Measurements from ENCODE around the gene KRTAP1-1. TPM values are rescaled to one million over a fixed set of nuclear protein-coding genes. Genes with fewer than 3 reads are reported as not detected.
A peak's percentile ranks its signal among the peaks of the same experiment; 100 is the strongest.
"Not testable (repeated sequence)": the region's sequence is repeated elsewhere in the genome, so short reads cannot be mapped to it uniquely, and the experiment has no call there.

The KRTAP1-1 gene
- total RNA-seq, 1 experiment from 2014 or later, result not detected

DNA sequence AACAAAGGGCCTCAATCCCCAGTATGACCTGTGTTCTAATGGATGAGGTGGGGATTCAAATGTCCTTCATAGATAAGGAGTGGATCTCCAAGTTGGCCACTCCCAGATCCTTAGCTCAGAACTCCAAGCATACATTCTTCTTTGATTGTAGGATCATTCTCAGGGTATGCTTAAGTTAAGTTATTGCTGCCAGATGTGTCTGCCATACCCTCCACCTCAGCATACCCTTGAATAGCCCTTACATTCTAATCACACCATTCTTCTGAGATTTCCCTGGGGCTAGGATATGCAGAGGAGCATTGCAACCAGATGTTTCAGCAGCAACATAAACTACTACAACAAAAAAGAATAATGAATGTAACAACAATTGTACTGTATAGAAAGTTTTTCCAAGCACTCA lies 26.0 kb upstream of the KRTAP1-1 start:
- no peaks in the 10 kb centered on the region for H3K27me3 Mint-ChIP-seq (ENCODE audit: insufficient read depth, unreplicated experiment)
- H3K9me3 Mint-ChIP-seq (ENCODE audit: unreplicated experiment), result no peaks in the 10 kb centered on the region
- no peak overlapping the region for H3K27ac Mint-ChIP-seq (ENCODE audit: low read depth, unreplicated experiment)
- no TSS peak for BruUV-seq (replicated peaks)
- DNase-seq (ENCODE audit: unreplicated experiment), result no peak
- ChIA-PET CTCF (no interaction called here), POLR2A (no interaction called here)
- H3K4me3 Mint-ChIP-seq (ENCODE audit: unreplicated experiment), result no peak overlapping the region
- H3K36me3 Mint-ChIP-seq (ENCODE audit: insufficient read depth, unreplicated experiment), result peaks cover 4% of the 10 kb centered on the region
- no peak for TF ChIP-seq CTCF (IDR thresholded peaks at IDR 0.05; ENCODE audit: unreplicated experiment)
- H3K4me1 Mint-ChIP-seq (ENCODE audit: insufficient read depth, unreplicated experiment), result peaks cover 8% of the 10 kb centered on the region
- intact Hi-C loops (cut with micrococcal nuclease), result loop anchor here (10.0 kb wide), 1 partner anchor 152 kb away; no protein-coding TSS in a partner anchor

GRCh38 chr17:41065829-41066624 lies 24.8 kb upstream of the KRTAP1-1 start, which contains the start of gene KRTAP2-4:
TSS of gene KRTAP2-4 (minus strand) at chr17:41065879. CDS start at chr17:41065845, 34 bp downstream.
- ChIA-PET POLR2A (no interaction called here), CTCF (no interaction called here)
- Mint-ChIP-seq H3K4me3 (ENCODE audit: unreplicated experiment) (no peak within 1 kb of the TSS), H3K27ac (ENCODE audit: low read depth, unreplicated experiment) (no peak within 1 kb of the TSS), H3K4me1 (ENCODE audit: insufficient read depth, unreplicated experiment) (peaks cover 14% of the 10 kb centered on the region), H3K9me3 (ENCODE audit: unreplicated experiment) (no peaks in the 10 kb centered on the region), H3K36me3 (ENCODE audit: insufficient read depth, unreplicated experiment) (peaks cover 4% of the 10 kb centered on the region), H3K27me3 (ENCODE audit: insufficient read depth, unreplicated experiment) (no peaks in the 10 kb centered on the region)
- no TSS peak for BruUV-seq (replicated peaks)
- peak; percentile 41 for DNase-seq (ENCODE audit: unreplicated experiment)
- no peak for TF ChIP-seq CTCF (IDR thresholded peaks at IDR 0.05; ENCODE audit: unreplicated experiment)
- intact Hi-C loops (cut with micrococcal nuclease), result loop anchor here (10.0 kb wide), 1 partner anchor 151 kb away; no protein-coding TSS in a partner anchor

GRCh38 chr17:41065016-41065689 lies 23.9 kb upstream of the KRTAP1-1 start:
- H3K27me3 Mint-ChIP-seq (ENCODE audit: insufficient read depth, unreplicated experiment); CTCF ChIA-PET; H3K4me3 Mint-ChIP-seq (ENCODE audit: unreplicated experiment); H3K27ac Mint-ChIP-seq (ENCODE audit: low read depth, unreplicated experiment); H3K9me3 Mint-ChIP-seq (ENCODE audit: unreplicated experiment); H3K36me3 Mint-ChIP-seq (ENCODE audit: insufficient read depth, unreplicated experiment); DNase-seq (ENCODE audit: unreplicated experiment); POLR2A ChIA-PET; BruUV-seq (replicated peaks): not testable (repeated sequence)
- H3K4me1 Mint-ChIP-seq (ENCODE audit: insufficient read depth, unreplicated experiment), result peaks cover 20% of the 10 kb centered on the region
- intact Hi-C loops (cut with micrococcal nuclease), result loop anchor here (10.0 kb wide), 1 partner anchor 150 kb away; no protein-coding TSS in a partner anchor

DNA sequence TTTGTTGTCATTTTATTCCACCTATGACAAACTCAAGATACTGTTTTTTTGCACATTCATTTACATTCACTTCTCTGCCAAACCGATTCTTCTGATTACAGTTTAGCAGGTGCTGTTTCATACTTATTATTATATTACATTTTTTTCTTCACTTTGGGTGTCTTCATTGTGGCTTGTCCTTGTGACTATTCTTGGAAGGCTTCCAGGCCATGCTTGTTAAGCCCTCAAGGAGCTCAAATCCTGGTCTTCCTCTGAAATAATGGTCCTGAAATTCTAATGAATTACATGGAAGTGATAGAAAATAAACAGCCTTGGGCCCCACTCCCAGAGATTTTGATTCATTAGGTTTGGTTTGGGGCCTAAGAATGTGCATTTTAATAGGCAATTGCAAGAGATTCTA lies 23.1 kb upstream of the KRTAP1-1 start:
- no TSS peak for BruUV-seq (replicated peaks)
- ChIA-PET POLR2A (interaction anchor here (0.6 kb wide), 1 partner anchor 293 kb away, joined by 3 read pairs; no protein-coding TSS in a partner anchor), CTCF (no interaction called here)
- no peak overlapping the region for H3K27ac Mint-ChIP-seq (ENCODE audit: low read depth, unreplicated experiment)
- peaks cover 4% of the 10 kb centered on the region for H3K36me3 Mint-ChIP-seq (ENCODE audit: insufficient read depth, unreplicated experiment)
- no peaks in the 10 kb centered on the region for H3K9me3 Mint-ChIP-seq (ENCODE audit: unreplicated experiment)
- H3K4me3 Mint-ChIP-seq (ENCODE audit: unreplicated experiment), result no peak overlapping the region
- no peaks in the 10 kb centered on the region for H3K27me3 Mint-ChIP-seq (ENCODE audit: insufficient read depth, unreplicated experiment)
- intact Hi-C loops (cut with micrococcal nuclease), result loop anchor here (10.0 kb wide), 1 partner anchor 150 kb away; no protein-coding TSS in a partner anchor
- no peak for TF ChIP-seq CTCF (IDR thresholded peaks at IDR 0.05; ENCODE audit: unreplicated experiment)
- no peak for DNase-seq (ENCODE audit: unreplicated experiment)
- H3K4me1 Mint-ChIP-seq (ENCODE audit: insufficient read depth, unreplicated experiment), result peaks cover 26% of the 10 kb centered on the region
